HEK293T (cell line): ENCODE data around the gene NOTCH1.

Experiments
- ARNT ChIP-seq: fragments of 450-650 bp; IDR thresholded peaks from 2 replicates; pipeline ENCODE4 v1.6.1; 2017; ENCODE audit warnings: mild to moderate bottlenecking
- BHLHE40 ChIP-seq: fragments of 450-650 bp; IDR thresholded peaks from 2 replicates; pipeline ENCODE4 v1.6.1; 2016; ENCODE audit warnings: mild to moderate bottlenecking, moderate library complexity, borderline replicate concordance
- CTBP1 ChIP-seq: fragments of 450-650 bp; IDR thresholded peaks from 2 replicates; pipeline ENCODE4 v1.6.1; 2016; ENCODE audit warnings: borderline replicate concordance
- ELF4 ChIP-seq: fragments of 450-650 bp; IDR thresholded peaks from 2 replicates; pipeline ENCODE4 v1.6.1; 2017; ENCODE audit warnings: antibody characterized with exemption
- FOXA1 ChIP-seq: fragments of 450-650 bp; IDR thresholded peaks from 2 replicates; pipeline ENCODE4 v1.6.1; 2016; ENCODE audit warnings: mild to moderate bottlenecking
- FOXM1 ChIP-seq: fragments of 450-650 bp; IDR thresholded peaks from 2 replicates; pipeline ENCODE4 v1.6.1; 2017; ENCODE audit warnings: mild to moderate bottlenecking, borderline replicate concordance
- HDGF ChIP-seq: fragments of 450-650 bp; IDR thresholded peaks from 2 replicates; pipeline ENCODE4 v1.6.1; 2017; ENCODE audit warnings: antibody characterized with exemption, borderline replicate concordance
- L3MBTL2 ChIP-seq: fragments of 450-650 bp; conservative IDR thresholded peaks from 2 replicates; pipeline ENCODE4 v1.6.1; 2016; ENCODE audit warnings: mild to moderate bottlenecking
- LEF1 ChIP-seq: fragments of 450-650 bp; IDR thresholded peaks from 2 replicates; pipeline ENCODE4 v1.6.1; 2017; ENCODE audit warnings: mild to moderate bottlenecking, borderline replicate concordance
- NFRKB ChIP-seq: fragments of 450-650 bp; IDR thresholded peaks from 2 replicates; pipeline ENCODE4 v1.6.1; 2016; ENCODE audit warnings: mild to moderate bottlenecking, moderate library complexity
- SP1 ChIP-seq: fragments of 450-650 bp; IDR thresholded peaks from 2 replicates; pipeline ENCODE4 v1.6.1; 2017
- TARDBP ChIP-seq: fragments of 450-650 bp; IDR thresholded peaks from 2 replicates; pipeline ENCODE4 v1.6.1; 2016
- ZNF384 ChIP-seq: fragments of 450-650 bp; IDR thresholded peaks from 2 replicates; pipeline ENCODE4 v1.6.1; 2016

DNA sequence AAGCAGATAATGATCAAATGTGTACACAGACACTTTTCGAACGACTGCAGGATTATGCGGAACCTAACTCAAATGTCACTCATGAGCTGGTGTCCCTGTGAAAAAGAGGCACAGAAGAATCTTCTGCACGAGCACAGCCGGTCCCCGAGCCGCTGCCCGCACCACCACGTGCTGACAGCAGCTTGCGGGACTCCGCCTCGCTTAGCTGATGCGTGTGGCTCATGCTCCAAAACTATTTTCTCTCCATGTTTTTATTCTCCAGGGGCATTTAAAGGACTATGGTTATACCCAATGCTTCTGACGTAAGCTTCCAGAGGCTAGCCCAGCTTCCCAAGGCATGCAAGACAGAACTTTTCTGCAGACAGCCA lies 72.5 kb downstream of the NOTCH1 start:
- TF ChIP-seq ZNF384 (no peak), L3MBTL2 (no peak), LEF1 (no peak), FOXM1 (no peak), TARDBP (no peak), ELF4 (no peak), HDGF (no peak), BHLHE40 (no peak), FOXA1 (no peak), CTBP1 (no peak), NFRKB (no peak), ARNT (no peak), SP1 (no peak)
